ENCODE results near the gene ELN.
A peak's percentile ranks its signal among the peaks of the same experiment; 100 is the strongest.
"Not testable (repeated sequence)": the region's sequence is repeated elsewhere in the genome, so short reads cannot be mapped to it uniquely, and the experiment has no call there.

Gene ELN

DNA sequence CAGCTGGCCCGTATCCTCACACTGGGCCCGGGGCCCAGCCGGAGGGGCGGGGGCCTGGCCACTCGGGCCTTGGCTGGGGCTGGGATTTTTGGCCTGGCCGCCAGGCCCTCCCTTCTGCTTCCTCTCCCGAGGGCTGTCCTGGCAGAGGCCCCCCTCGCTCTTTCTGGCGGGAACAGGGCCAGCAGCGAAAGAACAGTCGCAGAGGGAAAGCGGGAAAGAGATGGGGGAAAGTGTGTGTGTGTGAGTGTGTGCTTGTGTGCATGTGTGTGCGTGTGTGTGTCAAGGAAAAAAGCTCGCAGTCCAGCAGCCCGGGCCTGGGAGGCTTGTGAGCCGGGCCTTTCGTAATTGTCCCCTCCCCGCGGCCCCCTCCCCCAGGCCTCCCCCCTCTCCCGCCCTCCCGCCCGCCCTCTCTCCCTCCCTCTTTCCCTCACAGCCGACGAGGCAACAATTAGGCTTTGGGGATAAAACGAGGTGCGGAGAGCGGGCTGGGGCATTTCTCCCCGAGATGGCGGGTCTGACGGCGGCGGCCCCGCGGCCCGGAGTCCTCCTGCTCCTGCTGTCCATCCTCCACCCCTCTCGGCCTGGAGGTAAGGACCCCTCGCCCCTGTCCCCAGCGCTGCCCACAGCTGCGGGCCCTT, at the start of gene ELN:
Gene ELN, plus strand, starts transcription at position 491 of the 638 bp plus-strand sequence. Its CDS starts 15 bp downstream, at position 506.
- DNase-seq (ENCODE audit: low read depth, low spot score): no peak

DNA sequence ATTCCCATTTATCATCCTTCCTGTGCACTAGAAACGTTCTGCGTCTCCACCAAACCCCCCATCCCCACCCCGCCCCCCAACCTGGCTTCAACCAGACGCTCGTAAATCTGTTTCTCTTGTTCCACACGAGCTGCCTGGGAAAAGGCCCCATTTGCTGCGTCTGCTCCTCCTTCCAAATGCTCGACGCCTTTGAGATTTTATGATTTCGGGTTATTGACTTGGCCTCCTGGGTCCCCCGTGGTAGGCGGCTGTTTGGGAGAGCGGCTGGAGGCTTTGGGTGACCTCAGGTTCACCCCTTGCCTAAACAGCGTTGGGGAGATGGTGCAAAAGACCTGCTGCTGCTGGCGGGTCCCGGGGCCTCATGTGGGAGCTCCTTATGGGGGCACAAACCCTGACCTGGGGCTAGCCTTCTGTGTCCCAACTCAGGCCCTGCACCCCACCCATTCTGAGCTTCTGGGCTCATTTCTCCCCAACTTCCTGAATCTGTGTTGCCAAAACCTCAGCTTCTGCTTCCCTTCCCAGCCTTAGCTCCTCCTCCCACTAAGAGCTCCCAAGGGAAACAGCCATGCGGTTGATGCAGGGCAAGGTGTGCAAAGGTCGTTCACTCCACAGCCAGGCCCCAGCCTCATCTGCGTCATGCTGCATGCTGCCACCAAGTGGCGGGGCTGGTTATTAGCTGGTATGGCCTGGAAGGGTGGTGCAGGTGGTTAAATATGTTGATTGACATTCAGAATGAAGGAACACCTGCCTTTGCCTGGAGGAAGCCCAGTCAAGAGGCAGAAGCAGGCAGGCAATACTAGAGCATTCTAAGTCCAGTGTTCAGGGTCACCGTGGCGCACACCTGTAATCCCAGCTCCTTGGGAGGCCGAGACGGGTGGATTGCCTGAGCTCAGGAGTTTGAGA, 49.1 kb upstream of the ELN start:
- peak; percentile 61 for DNase-seq (ENCODE audit: low read depth, low spot score)

GRCh38 chr7:73979656-73980055, 48.3 kb upstream of the ELN start:
- DNase-seq (ENCODE audit: low read depth, low spot score): not testable (repeated sequence)

DNA sequence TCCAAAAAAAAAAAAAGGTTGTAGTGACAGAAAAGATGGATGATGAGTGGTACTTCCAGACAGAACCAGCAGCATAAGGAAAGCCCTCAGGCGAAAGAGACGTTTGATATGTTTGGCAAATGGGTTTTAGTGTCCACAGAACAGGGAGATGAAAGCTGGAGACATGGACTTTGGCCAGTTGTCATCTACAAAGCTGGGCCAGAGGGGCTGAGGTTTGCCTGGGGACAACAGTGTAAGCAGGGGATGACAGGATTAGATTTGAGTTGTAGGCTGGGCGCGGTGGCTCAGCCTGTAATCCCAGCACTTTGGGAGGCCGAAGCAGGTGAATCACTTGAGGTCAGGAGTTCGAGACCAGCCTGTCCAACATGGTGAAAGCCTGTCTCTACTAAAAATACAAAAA, 47.8 kb upstream of the ELN start:
- DNase-seq (ENCODE audit: low read depth, low spot score): no peak

DNA sequence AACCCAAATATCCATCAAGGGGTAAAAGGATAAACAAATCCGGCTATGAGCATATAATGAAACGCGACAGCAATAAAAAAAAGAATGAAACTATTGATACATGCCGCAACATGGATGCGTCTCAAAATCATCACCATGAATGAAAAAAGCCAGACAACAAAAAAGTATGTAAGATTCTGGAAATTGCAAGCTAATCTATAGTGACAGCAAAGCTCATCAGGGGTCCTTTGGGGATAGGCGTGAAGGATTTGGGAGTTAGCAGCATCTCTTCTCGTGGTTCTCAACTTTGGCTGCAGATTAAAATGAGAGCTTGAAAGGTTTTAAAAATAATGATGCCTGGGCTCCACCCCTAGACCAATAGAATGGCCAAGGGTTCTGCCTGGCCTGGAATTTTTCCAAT, 46.0 kb upstream of the ELN start:
- no peak for DNase-seq (ENCODE audit: low read depth, low spot score)

DNA sequence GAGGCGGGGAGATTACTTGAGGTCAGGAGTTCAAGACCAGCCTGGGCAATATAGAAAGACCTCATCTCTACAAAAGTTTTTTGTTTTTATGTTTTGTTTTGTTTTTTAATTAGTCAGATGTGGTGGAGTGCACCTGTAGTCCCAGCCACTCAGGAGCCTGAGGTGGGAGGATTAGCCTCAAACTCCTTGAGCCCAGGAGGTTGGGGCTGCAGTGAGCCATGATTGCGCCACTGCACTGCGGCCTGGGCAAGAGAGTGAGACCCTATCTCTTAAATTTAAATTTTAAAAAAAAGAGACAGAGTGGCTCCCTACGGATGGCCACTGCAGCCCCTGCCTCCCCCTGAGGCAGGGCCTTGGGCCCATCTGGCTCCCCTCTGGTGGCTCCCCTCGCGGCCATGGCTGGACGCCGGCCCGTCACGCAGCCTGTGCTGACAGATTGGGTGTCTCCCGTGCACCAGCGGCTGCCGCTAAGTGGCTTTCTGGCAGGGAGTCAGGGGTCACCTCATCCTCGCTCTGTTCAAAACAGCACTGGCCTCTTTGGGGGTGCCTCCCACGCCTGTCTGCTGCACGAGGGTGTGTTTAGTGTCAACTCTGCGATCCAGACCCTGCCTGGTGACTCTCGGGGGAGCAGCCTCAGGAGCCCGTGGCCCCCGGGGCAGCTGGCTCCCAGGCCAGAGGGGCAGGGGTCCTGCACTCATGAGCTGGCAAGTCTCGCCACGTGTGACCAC, 44.4 kb upstream of the ELN start:
- no peak for DNase-seq (ENCODE audit: low read depth, low spot score)

- no peak for DNase-seq (ENCODE audit: low read depth, low spot score)
Observed at GRCh38 chr7:73984481-73985205, 43.3 kb upstream of the ELN start.

- no peak for DNase-seq (ENCODE audit: low read depth, low spot score)
Observed at GRCh38 chr7:73985737-73986141, 42.2 kb upstream of the ELN start.

DNA sequence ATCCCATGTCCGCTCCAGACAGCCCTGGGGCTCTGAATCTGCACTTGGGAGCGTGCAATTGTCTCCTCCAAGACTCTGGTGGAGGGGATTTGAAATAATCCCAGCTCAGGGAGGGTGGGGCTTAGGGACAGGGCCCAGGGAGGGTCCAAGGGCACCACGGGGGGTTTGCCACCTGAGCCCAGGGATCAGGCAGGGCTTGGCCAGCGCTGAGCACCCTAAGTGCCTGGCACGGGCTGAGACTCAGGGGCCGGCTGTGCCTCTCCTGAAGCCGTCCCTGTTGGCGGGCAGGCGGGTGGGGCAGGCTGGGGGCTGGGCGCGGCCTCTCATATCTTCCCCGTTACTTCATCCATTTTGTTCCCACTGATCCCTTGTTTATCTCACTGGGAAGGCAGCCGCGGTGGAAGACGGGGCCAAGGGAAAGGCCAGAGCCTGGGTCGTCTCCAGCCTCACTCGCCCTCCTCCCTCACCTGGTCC, 41.8 kb upstream of the ELN start:
- no peak for DNase-seq (ENCODE audit: low read depth, low spot score)

DNA sequence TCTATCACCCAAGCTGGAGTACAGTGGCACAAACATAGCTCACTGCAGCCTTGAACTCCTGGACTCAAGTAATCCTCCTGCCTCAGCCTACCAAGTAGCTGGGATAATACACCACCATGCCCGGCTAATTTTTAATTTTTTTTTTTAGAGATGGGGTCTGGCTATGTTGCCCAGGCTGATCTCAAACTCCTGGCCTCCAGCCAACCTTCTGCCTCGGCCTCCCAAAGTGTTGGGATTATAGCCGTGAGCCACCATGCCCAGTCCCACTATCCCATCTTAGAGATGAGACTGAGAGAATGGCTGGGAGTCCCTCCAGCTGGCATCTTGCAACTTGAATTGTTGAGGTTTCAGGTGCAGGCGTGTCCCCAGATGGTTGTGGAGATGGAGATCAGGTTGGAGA, 40.7 kb upstream of the ELN start:
- no peak for DNase-seq (ENCODE audit: low read depth, low spot score)

GRCh38 chr7:73988197-73988596, 39.8 kb upstream of the ELN start:
- DNase-seq (ENCODE audit: low read depth, low spot score): no peak

GRCh38 chr7:73991522-73992100, 36.4 kb upstream of the ELN start:
- no peak for DNase-seq (ENCODE audit: low read depth, low spot score)

- DNase-seq (ENCODE audit: low read depth, low spot score): no peak
Observed at GRCh38 chr7:73992101-73992562, 35.8 kb upstream of the ELN start.

- DNase-seq (ENCODE audit: low read depth, low spot score): no peak
Observed at GRCh38 chr7:73994023-73994422, 34.0 kb upstream of the ELN start.

DNA sequence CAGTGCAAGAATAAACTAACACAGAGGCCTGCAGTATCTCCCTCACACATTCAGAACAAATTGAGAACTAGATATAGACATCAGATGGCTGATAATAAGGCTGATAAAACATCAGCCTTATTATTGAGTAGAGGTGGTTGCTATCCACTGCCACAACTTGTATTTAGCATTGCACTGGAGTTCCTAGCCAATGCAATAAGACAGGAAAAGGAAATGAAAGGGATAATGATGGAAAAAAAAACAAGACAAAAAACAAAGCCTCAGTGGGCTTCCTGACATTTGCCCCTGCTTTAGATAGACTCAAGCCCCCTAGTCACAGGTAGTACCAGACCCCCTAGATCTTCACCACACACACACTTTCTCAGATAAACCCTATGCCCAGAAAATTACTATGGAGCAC, 33.2 kb upstream of the ELN start:
- DNase-seq (ENCODE audit: low read depth, low spot score): no peak

DNA sequence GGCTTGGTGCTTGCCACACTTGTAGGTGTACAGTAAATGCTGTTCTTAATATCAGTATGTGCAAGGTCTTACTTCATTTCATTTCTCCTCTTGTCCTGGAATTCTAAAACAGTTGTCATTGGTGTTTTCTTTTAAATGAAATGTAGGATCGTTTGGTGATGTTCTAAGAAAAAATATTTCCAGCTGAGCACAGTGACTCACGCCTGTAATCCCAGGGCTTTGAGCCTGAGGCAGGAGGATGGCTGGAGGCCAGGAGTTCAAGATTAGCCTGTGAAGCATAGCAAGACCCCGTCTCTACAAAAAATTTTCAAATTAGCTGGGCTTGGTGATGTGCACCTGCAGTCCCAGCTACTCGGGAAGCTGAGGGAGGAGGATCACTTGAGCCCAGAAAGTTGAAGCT, 32.6 kb upstream of the ELN start:
- no peak for DNase-seq (ENCODE audit: low read depth, low spot score)

GRCh38 chr7:73995821-73996511, 32.0 kb upstream of the ELN start:
- DNase-seq (ENCODE audit: low read depth, low spot score): no peak

DNA sequence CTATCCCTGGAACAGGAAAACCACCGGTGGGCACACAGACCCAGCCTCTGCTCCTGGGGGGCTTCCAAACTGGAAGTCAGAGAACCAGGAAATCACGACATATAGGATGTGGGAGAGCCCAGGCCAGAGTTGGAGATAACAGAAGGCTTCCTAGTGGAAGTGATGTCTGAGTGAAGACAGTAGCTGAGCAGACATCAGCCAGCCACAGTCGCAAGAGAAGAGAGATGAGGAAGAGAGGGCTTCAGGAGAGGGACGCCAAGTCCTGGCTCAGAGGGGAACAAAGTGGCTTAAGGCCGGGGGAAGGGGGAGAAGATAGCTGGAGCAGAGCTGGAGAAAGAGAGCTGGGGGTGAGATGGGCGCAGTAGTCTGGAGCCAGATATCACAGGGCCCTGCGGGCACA, 30.9 kb upstream of the ELN start:
- DNase-seq (ENCODE audit: low read depth, low spot score): no peak

DNA sequence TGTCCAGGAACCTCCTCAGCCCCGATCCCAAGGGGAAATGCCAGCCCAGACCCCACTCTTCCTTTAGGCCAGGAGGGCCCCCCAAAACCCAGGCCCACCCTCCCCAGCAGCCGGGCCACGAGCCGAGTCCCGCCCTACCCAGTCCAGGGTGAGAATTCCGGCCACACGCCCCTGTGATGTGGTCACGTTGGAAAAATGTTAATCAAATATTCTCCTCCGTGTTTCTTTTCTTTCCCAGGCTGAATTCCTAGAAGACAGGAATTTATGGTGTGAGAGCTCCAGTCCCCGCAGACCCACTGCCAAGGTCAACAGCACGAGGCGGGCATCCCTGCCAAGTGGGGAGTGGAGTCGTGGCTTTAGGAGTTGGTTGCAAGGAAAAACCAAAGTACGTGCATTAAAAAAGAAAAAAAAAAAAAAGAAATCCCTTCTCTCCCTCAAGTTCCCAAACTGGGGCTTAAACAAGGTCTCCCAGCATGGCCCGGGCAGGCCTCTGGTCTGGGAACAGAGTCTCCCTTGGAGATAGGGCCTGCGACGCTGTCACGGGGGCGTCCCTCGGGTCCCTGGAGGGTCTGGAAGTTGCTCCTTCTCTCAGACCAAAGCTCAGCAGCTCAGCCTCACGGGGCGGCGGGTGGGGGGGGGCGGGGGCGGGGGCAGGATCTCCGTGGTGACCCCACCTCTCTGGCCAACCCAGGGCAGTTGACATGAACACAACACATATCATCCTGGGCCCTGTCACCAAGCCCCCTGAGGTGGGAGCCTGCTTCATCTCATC, 28.1 kb upstream of the ELN start:
- no peak for DNase-seq (ENCODE audit: low read depth, low spot score)

Data from iPS DF 19.7 (cell line).